GM19023 (cell line): ENCODE data around the gene LDB3.

Experiments used
- ATAC-seq: cut with Tn5 transposase; IDR thresholded peaks from one replicate; pipeline ENCODE4 v1.9.1; 2021; ENCODE audit warnings: mild to moderate bottlenecking, moderate library complexity; ENCODE audit not compliant: unreplicated experiment

LDB3 gene

DNA sequence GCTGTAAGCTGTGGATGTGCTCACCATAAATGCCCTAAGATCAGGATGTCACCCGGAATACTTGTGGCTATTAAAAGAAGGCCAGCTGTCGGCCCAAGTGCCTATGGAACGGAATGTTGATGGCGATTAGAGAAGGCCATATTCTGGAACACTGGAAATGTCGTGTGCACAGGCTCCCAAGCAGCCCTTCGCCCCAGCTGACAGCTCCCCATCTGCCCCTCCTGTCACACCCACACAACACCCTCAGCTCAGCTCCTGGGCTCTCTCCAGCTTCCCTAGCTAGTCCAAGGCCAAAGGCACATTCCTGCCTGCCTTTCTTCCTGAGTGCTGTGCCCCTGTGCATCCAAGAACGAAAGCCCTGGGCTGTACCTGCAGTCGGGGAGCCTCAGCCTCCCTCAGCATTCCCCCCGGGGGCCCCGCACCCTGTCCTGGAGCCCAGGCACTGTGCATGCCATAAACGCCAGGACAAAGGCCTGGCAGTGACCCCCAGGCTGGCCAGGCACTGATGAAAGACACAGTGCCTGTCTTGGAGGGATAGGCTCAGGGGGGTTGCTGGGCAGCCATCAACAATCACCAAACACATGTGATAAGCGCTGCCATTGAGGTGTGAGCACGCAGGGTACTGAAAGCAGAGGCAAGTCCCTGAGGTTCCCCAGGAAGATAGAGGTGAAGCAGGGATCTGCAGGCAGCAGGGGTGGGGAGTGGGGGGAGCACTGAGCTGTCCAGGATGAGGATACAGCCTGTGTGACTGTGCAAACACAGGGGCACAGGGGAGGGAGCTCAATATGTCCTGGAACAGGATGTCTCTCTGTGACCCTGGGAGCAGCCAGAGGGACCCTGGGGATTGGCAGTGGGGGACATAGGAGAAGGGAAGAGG, 3.7 kb upstream of the LDB3 start:
- no peak for ATAC-seq

DNA sequence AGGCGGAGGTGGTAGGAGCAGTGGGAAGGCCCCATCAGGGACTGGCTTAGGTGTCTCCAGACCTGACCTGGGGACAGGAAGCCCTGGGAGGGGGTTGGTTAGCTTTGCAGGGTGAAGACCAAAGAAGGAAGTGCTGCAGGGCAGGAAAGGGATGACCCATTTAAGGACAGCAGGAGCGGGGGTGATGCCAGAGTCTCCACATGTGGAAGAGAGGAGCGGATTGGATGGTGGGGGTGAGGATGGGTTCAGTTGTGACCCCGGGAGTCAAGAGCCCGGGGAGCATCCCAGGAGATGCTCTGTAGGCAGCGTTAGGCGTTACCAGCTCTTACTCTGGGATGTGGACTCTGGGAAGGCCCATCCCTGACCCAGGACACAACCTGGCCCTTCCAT, 3.1 kb upstream of the LDB3 start:
- no peak for ATAC-seq

DNA sequence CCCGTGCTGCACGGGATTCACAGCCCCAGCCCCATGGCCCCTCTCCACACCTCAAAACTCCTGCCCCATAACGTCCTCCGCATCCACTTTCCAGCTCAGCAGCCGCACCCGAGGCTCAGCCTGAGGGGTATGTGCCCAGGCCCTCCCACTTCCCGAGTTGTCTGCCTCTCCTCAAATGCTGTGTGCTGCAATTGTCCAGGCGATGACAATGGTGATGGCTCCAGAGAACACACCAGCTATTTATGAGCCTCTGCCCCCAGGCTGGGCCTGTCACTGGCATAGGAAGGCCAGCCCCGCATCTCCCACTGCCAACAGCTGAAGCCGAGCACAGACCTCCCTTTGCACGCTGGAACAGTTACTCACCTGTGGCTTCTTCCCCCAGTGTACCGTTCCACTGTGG, 2.4 kb upstream of the LDB3 start:
- ATAC-seq = no peak

DNA sequence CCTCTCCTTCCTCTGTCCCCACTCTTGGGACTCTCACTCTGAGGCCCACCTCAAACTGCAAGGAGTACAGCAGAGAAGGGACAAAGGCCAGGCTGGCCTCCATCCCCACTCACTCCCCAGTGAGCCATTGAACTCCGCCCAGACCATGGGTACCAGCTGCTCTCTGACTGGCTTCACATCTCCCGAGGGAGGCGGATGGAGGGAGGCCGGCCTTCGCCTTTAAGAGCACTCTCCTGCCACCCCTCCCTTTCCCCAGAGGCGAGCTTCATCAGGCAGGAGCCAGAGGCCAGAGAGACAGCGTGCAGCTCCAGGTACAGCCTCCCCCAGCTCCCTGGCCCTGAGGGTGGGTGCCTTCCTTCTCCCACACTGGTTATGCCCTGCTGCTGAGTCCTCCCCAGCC, 1.8 kb upstream of the LDB3 start:
- no peak for ATAC-seq

DNA sequence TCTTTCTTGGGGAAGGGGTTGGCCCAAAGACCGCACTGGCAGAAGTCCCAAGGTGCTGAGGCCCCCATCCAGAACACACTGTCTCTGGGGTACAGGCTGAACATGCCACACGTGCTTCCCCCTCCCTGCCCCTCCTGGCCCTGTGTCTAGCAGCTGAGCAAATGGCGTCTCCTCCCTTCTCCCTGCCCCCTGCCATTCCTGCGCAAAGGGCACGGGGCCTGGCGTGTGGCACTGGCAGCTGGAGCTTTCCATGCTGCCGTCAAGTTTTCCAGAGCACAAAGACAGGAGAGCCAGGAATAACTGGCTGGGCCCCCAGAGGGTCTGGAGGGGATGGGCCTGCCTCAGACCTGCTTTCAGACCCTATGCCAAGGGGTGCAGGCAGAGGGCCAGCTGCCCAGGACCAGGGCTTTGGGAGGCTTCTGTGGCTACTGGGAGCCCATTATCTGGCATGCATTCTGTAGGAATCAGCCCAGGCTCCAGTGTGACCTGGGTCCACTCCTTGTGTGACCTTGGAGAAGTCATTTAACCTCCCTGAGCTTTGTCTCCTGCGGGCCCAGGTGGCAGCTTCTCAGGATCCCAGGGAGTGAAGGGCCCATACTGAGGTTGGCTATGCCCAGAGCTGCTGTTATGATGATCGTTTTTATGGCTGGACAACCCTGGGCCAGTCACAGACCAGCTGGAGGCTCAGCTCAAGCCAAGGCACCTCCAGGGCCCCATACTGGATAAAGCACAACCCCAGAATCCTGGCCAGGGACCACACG, 710 bp upstream of the LDB3 start:
- ATAC-seq = no peak

DNA sequence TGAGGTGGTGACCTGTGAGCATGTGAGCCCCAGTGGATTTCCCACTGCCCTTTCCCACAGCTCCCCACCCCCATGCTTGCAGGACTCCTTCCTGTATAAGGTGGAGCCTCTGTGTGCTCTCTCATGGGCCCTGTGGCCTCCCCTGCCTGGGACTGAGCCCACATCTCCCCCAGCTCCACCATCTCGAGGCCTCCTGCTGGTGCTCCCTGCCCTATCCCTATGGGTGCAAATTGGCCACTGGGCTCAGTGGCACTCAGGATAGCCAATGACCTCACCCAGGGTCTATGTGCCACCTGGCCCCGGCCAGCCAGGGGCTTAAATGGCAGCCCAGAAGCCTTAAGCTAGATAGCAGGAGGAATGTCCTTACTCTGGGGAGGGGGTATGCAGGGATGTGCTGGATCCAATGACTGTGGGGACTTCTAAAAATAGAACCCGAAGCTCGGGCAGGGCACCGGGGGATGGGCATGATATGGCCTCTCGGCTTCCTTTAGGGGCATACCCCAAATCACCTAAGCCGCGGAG, 2.0 kb downstream of the LDB3 start:
- no peak for ATAC-seq

DNA sequence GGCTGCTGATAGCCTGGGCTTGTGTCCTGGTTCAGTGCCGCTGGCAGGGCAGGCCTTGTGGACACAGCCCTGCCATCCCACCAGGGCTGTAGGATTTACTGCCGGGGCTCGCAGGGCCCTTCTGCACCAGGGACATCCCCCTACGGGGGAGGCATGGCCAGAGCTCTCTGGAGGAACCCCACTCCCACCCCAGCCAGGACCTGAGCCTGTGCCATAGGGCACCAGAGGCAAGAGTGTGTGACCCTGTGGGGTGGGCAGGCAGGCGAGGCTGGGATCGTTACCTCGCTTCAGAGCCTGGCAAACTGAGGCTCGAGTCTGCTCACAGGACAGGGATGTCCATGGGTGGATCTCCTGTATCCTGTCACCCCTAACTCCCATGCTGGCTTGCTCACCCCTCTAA, 2.6 kb downstream of the LDB3 start:
- ATAC-seq = no peak

DNA sequence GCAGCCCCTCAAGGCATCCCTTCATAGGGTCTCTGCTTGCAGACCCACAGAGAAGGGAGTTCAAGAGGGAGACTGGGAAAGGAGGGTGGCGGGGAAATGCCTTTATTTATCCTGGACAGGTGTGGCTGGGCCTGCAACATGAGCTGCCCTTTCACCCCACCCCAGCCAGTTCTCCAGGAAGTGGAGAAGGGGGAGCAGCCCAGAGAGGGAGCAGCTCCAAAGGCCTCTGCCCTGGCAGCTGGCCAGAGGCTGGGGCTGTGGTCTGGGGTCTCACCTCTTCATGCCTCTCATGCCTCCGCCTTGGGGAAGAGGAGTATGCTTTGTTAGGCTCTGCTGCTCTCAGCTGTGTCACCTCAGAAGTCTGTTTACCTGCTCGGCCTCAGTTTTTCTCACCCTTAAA, 3.1 kb downstream of the LDB3 start:
- no peak for ATAC-seq

DNA sequence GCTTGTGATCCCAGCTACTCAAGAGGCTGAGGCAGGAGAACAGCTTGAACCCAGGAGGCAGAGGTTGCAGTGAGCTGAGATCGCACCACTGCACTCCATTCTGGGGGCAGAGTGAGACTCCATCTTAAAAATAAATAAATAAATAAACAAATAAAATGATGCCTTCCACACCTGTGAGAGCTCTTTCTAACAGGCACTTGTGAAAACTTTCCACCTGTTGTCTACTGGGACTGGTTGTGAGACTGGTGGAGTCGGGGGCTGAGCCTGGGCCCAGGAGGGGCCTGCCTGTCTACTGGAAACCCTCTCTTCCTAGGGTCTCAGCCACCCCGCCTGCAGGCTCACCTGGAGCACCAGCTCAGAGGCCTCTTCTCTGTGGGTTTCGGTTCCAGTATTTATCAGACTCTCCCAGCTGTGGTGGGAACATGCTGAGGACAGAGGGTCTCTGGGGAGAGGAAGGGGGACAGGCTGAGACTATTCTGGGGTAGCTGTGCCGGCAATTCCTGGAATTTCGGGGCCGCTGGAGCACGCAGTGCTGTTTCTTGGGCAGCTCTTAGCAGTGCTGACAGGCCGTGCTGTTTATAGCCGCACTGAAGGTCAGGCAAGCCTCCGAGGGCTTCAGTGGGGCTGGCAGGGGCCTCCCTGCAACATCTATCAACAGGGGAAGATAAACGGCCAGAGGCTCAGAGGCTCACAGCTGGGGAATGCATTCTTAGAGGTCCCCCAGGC, 3.8 kb downstream of the LDB3 start:
- no peak for ATAC-seq

DNA sequence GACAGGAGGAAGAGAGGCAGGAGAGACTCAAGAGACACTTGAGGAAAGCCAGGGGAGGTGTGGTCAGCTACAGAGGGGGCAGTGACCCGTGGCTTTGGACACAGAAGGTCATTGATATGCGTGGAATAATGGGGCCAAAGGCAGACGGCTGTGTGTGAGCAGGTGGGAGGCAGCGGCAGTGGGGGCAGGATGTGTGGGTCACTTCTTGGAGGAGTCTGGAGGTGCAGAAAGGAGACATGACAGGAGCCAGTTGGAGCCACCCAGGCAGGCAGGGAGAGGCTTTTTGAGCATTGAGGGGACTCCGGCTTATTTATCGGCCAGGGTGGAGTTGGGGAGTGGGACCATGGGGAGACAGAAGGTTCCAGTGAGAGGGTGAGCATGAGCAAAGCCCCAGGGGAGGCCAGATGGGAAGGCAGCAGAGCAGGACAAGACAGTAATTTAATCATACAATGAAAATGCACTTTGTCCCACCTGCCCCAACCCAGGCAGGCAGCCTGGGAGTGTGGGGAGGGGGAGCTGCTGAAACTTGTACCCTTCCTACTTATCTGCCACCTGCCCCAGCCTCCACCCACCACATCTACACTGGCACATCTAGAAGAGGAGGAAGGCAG, 5.0 kb downstream of the LDB3 start:
- ATAC-seq = no peak

DNA sequence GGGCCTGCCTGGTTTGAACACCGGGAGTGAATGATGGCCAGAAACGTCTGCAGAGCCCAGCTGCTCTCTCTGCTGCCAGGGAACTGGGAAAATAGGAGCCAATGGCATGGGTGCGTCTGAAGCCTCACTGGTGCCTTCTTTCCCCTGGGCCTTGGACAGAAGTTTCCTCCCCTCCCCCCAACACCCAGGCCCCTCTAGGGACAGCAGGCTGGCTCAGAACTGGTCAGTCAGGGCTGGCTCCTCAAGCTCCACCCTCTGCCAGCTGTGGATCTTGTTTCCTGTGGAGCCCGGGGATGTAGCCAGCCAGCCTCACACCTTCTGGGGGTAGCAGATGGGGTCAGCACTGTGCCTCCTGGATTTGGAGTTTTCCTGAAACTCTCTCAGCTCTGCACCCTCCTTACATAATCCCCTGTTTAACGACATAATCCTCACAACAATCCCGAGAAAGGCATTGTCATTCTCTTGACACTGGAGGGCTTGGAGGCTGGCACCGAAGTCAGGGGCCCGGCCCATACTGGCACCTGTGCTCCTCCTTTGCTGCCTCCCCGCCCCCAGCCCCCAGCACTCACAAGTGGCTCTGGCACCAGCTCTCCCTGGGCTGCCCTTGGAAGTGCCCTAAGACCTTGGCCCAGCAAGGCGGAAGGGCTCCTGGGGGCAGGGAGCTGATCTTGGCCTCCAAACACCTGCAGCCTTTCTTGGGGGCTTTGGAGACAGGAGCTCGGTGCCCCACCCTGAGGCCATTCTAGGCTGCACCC, 5.7 kb downstream of the LDB3 start:
- no peak for ATAC-seq

DNA sequence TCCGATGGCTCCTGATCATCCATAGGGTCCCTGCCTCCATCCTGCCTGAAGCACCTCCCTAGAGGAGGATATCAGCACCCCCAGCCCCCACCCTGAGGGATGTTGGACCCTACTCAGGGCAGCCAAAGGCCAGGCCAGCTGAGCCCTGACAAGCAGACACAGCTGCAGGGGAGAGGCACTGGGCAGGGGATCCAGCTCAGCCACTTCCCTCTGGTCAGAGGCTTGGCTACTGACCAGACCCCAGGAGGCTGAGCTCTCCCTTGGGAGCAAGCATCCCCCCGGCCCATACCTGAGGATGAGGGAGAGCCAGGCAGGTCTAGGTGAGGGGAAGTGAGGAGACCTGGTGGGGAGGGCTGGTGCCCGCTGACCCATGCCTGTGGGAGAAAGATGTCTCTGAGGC, 6.6 kb downstream of the LDB3 start:
- no peak for ATAC-seq

DNA sequence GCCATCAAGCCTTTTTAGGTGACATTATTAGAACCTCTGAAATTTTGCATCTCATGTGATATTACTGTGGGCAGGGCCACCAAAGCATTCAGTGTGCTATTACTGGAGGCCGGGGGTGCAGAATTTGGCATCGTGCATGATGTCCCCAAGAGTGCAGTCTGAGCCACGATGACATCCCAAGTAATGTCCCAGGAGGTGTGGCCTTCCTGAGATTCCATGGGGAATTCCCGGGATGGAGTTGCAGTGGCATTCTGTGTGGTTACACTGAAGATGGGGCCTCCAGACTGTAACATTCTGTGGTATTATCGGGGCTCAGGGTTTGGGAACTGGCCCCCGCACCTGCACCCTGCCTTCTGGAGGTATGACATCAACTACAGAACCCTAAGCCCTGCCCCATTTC, 9.1 kb downstream of the LDB3 start:
- ATAC-seq = no peak

DNA sequence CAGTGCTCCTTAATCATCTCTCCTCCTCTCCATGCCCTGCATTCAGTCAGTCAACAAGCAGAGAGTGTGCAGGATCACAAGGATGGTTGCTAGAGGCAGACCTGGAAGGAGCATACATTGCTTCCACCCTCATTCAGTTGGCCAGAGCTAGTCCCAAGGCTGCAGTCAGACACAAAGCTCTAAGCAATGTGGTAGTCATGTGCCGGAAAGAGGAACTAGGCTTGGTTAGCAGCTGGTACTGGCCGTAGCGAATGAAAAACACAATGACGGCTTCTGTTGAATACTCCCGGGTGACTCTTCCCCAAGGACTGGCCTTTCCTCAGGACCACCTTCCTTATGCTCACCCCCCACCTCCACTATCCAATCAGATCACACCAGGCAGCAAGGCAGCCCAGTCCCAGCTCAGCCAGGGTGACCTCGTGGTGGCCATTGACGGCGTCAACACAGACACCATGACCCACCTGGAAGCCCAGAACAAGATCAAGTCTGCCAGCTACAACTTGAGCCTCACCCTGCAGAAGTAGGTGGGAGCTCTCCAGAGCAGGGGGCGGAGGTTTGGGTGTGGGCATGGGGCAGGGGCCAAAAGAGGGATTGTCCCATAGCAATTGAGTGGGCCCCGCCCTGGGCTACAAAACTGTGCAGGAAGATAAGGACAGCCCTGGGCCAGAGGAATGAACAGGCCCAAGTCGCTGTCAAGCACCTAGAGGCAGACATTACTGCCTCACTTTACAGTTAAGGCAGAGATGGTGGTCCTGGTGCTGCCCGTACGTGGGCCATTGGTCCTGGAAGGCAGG, 10.9 kb downstream of the LDB3 start:
- no peak for ATAC-seq

DNA sequence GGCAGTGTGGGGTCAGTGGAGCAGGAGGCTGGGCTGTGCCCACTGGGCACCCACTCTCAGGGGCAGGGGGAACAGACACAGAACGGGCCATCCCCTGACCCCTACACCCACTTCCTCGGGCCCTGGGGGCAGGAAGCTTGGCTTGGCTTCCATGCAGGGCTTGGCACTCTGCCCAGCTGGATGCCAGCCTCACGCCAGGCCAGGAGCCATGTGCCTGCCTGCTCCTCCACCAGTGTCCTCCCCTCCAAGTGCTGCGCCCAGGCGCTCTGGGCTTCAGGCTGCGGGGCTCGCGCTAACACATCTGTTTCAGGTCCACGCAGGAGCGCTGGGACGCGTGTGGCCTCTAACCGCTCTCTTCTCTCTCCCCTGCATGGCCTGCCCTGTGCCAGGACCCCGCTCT, 12.7 kb downstream of the LDB3 start:
- ATAC-seq = no peak

DNA sequence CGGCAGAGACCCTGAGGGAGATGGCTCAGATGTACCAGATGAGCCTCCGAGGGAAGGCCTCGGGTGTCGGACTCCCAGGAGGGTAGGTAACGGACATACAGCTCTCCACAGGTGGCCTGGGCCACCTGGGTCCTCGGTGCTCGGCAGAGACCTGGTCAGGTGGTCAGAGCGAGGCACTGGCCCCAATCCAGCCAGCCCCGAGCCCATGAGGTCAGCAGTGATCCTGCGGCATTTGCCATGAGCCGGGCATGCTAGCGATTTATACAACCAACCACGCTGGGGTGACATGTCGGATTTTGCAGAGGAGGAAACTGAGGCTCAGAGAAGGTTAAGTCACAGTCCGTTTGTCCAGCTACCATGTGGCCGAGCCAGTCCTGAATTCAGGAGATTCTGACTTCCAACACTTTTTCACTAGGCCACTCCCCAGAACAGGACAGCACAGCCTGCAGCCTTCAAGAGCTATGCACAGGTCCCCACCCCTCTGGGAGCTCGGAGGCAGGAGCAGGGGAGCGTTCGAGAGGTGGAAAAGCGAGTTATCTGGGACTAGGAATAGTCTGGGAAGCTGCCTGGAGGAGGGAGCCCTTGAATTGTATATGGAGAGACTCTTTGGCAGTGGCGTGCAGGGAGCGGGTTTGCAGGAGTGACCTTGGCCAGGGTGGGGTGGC, 13.5 kb downstream of the LDB3 start:
- ATAC-seq = no peak

DNA sequence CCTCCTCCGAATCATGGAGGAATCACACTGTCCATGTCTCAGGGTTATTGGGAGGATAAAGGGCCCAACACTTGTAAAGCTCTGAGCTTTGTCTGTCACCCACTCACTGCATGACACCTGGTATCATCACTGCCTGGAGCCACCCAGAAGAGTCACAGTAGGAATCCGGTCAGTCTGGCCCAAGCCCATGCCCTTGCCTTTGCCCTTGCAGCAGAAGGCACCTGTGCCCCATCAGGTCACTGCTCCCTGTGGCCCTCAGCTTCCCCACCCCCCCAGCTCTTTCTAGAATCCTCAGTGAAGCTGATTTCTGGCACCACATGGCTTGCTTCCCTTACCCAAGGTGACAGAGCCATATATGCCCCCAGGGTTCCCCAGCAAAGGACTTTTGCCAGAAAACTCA, 14.4 kb downstream of the LDB3 start:
- no peak for ATAC-seq

DNA sequence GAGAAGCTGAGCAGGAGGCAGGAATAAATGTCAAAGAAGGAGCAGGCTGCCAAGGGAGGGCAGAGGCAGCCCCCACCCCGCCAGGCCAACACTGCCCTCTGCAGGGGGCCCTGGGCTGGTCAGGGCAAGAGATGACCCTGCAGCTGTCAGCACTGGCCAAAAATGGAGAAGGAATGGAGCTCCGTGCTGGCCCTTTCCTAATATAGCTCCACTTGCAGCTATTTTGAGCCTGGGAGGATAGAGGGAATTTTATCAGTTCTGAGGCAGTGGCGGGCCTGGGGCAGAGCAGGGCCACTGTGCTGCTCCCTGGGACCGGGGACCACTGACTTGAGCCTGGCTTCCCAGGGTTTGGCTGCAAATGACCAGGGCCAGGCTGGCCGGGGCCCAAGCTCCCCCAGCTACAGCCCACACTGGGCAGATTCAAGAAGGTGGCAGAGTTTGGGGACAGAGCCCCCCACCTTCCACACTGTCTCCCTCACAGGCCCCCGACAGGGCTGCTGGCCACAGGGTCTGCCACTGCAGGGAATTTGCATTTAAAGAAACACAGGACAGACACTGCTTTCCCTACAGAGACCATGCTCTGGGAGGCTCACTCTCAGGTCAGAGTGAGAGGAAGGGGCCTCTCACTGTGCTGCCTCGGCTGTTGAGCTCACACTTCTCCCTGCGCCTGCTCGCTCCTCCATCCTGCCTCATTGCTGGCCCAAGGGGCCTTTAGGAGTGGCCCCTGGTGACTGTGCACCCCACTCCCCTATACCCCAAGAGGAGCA, 16.2 kb downstream of the LDB3 start:
- no peak for ATAC-seq
